PC-3 (cell line): Measurements from ENCODE around the gene ST3GAL6.

Source experiments
- EZH2 ChIP-seq: fragments of 300-600 bp; sonication (generic); IDR thresholded peaks from one replicate; pipeline ENCODE4 v1.6.1; 2017; ENCODE audit warnings: antibody characterized with exemption, mild to moderate bottlenecking, low read length; ENCODE audit not compliant: unreplicated experiment
- EZH2phosphoT487 ChIP-seq: fragments of 300-600 bp; sonication (generic); IDR thresholded peaks from 2 replicates; pipeline ENCODE4 v1.6.1; 2018; ENCODE audit warnings: mild to moderate bottlenecking, antibody characterized with exemption, low read length, borderline replicate concordance
- TF ChIP-seq, protein P1 (sequence below): fragments of 300-600 bp; sonication (generic); conservative IDR thresholded peaks from 2 replicates; pipeline ENCODE4 v1.5.1; 2017; ENCODE audit warnings: antibody characterized with exemption, low read depth, mild to moderate bottlenecking, low read length

DNA sequence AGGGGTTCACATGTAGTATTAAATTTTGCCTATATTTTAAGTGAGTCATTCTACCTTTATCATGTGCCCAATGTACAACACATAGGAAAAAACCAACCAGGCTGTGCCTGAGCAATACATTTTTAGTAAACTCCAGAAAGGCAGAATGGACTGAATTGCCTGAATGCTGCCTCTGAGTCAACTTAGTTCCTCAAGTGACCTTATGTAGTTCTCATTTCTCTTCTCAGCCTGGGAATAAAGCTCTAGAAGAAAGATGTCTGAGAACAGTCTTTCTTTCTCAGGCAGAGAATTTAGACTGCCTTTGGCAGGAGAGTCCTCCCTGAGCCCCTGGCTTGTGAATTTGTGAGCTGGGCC is 13.0 kb downstream of the ST3GAL6 start:
- TF ChIP-seq EZH2 (no peak), EZH2phosphoT487 (no peak)
- TF ChIP-seq, protein P1, sequence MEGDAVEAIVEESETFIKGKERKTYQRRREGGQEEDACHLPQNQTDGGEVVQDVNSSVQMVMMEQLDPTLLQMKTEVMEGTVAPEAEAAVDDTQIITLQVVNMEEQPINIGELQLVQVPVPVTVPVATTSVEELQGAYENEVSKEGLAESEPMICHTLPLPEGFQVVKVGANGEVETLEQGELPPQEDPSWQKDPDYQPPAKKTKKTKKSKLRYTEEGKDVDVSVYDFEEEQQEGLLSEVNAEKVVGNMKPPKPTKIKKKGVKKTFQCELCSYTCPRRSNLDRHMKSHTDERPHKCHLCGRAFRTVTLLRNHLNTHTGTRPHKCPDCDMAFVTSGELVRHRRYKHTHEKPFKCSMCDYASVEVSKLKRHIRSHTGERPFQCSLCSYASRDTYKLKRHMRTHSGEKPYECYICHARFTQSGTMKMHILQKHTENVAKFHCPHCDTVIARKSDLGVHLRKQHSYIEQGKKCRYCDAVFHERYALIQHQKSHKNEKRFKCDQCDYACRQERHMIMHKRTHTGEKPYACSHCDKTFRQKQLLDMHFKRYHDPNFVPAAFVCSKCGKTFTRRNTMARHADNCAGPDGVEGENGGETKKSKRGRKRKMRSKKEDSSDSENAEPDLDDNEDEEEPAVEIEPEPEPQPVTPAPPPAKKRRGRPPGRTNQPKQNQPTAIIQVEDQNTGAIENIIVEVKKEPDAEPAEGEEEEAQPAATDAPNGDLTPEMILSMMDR = no peak
